T-helper 9 cell (primary cell): ENCODE data around the gene ZNF549.
A peak's percentile ranks its signal among the peaks of the same experiment; 100 is the strongest.
"Not testable (repeated sequence)": the region's sequence is repeated elsewhere in the genome, so short reads cannot be mapped to it uniquely, and the experiment has no call there.

Experiments
- DNase-seq: peaks from one replicate; pipeline ENCODE4 v3.0.0-alpha.2; 2020
- total RNA-seq, 2 donors: gene quantifications; one replicate each; lab custom pipeline; 2026; lab: John Stamatoyannopoulos, UW

Gene ZNF549
- total RNA-seq = 14.2 to 42.7 reads per million in 2 donors

GRCh38 chr19:57527136-57527881 lies at the start of gene ZNF549:
Gene ZNF549, plus strand, starts transcription at chr19:57527356. Its CDS starts 218 bp downstream, at chr19:57527574.
- peak; percentile 78 for DNase-seq

GRCh38 chr19:57487477-57488298 lies 39.5 kb upstream of the ZNF549 start, which contains the start of gene ZNF419:
Gene ZNF419, plus strand, starts transcription at chr19:57487750. Its CDS starts 201 bp downstream, at chr19:57487951.
- peak; percentile 91 for DNase-seq

- DNase-seq = not testable (repeated sequence)
These were observed 38.9 kb upstream of the ZNF549 start for GRCh38 chr19:57488299-57488644.

- DNase-seq = not testable (repeated sequence)
These were observed 27.9 kb upstream of the ZNF549 start for GRCh38 chr19:57499332-57499679.

GRCh38 chr19:57499680-57500395 lies 27.3 kb upstream of the ZNF549 start, which contains the start of gene ZNF773:
Gene ZNF773, plus strand, starts transcription at chr19:57499938. Its CDS starts 143 bp downstream, at chr19:57500081.
- peak; percentile 92 for DNase-seq

- DNase-seq = not testable (repeated sequence)
These were observed 26.8 kb upstream of the ZNF549 start for GRCh38 chr19:57500400-57500799.

- DNase-seq = no peak
These were observed 21.0 kb upstream of the ZNF549 start for GRCh38 chr19:57506163-57506562.

- DNase-seq = no peak
These were observed 15.7 kb upstream of the ZNF549 start for GRCh38 chr19:57511484-57511883.

GRCh38 chr19:57512845-57513244 lies 14.3 kb upstream of the ZNF549 start:
- DNase-seq = no peak

- no peak for DNase-seq
These were observed 11.9 kb upstream of the ZNF549 start for GRCh38 chr19:57515255-57515654.

GRCh38 chr19:57518021-57518420 lies 9.1 kb upstream of the ZNF549 start:
- not testable (repeated sequence) for DNase-seq

- no peak for DNase-seq
These were observed 10.9 kb downstream of the ZNF549 start for GRCh38 chr19:57537953-57538547.

- no peak for DNase-seq
These were observed 19.4 kb downstream of the ZNF549 start for GRCh38 chr19:57546513-57546912.

- no peak for DNase-seq
These were observed 25.3 kb downstream of the ZNF549 start for GRCh38 chr19:57552432-57552831.

- no peak for DNase-seq
These were observed 30.5 kb downstream of the ZNF549 start for GRCh38 chr19:57557659-57558058.

GRCh38 chr19:57558525-57558924 lies 31.4 kb downstream of the ZNF549 start:
- DNase-seq = no peak

- DNase-seq = no peak
These were observed 31.9 kb downstream of the ZNF549 start for GRCh38 chr19:57559008-57559403.

GRCh38 chr19:57559404-57560025 lies 32.4 kb downstream of the ZNF549 start, which contains the start of gene ZNF550:
Gene ZNF550, minus strand, starts transcription at chr19:57559863. Its CDS starts 181 bp downstream, at chr19:57559682.
- peak; percentile 81 for DNase-seq

- no peak for DNase-seq
These were observed 32.9 kb downstream of the ZNF549 start for GRCh38 chr19:57560049-57560491.

GRCh38 chr19:57563547-57563946 lies 36.4 kb downstream of the ZNF549 start:
- DNase-seq = no peak

GRCh38 chr19:57566396-57567265 lies 39.5 kb downstream of the ZNF549 start:
- no peak for DNase-seq
